AG04450 (cell line): ENCODE data around the gene AUTS2. TPM values are rescaled to one million over a fixed set of nuclear protein-coding genes. Genes with fewer than 3 reads are reported as not detected.

Experiments used
- CTCF ChIA-PET: fragments of 300-600, 350-600 bp; formaldehyde crosslinking; extraction: SDS; loops from one replicate; lab custom pipeline; 2022; ENCODE audit warnings: antibody characterized with exemption, inconsistent platforms; lab: Charles Lee
- POLR2A ChIA-PET: fragments of 350-600 bp; formaldehyde crosslinking; extraction: SDS; loops from one replicate; lab custom pipeline; 2021; ENCODE audit warnings: antibody characterized with exemption, inconsistent platforms; lab: Yijun Ruan, JAX
- DNase-seq: peaks from one replicate; pipeline ENCODE4 v3.0.0-alpha.2; 2011; ENCODE audit warnings: low read depth, low spot score
- H3K27ac ChIP-seq: one replicate; pipeline ENCODE4 v1.5.1; 2012; ENCODE audit warnings: low read depth, low read length, control low read depth
- H3K27me3 ChIP-seq: one replicate; pipeline ENCODE4 v1.6.0; 2012; ENCODE audit warnings: low read length; ENCODE audit not compliant: control insufficient read depth, insufficient read depth
- H3K4me3 ChIP-seq: 2 replicates; pipeline ENCODE4 v1.5.1; 2011; ENCODE audit warnings: mild to moderate bottlenecking, low read depth, low read length, control low read depth
- H3K9me3 ChIP-seq: 2 replicates; pipeline ENCODE4 v1.5.1; 2012; ENCODE audit warnings: low read length; ENCODE audit not compliant: control insufficient read depth, insufficient read depth
- polyA plus RNA-seq: library from polyadenylated mRNA; depleted of rRNA; stranded (reverse); fragments of >200 nt; gene quantifications from 2 replicates; pipeline ENCODE4 v1.2.3, GENCODE V29; 2011
- TF ChIP-seq, protein P1 (sequence below): IDR thresholded peaks from 2 replicates; pipeline ENCODE4 v1.5.1; 2011; ENCODE audit warnings: low read depth, low read length, control low read depth, inconsistent platforms

The AUTS2 gene
- polyA plus RNA-seq, 1 experiment, result 1.5 TPM

GRCh38 chr7:70608229-70608628, 1010.0 kb downstream of the AUTS2 start:
- Histone ChIP-seq H3K4me3 (no peak overlapping the region), H3K27ac (no peak overlapping the region), H3K9me3 (no peaks in the 10 kb centered on the region), H3K27me3 (peaks cover 5% of the 10 kb centered on the region)
- TF ChIP-seq, protein P1, sequence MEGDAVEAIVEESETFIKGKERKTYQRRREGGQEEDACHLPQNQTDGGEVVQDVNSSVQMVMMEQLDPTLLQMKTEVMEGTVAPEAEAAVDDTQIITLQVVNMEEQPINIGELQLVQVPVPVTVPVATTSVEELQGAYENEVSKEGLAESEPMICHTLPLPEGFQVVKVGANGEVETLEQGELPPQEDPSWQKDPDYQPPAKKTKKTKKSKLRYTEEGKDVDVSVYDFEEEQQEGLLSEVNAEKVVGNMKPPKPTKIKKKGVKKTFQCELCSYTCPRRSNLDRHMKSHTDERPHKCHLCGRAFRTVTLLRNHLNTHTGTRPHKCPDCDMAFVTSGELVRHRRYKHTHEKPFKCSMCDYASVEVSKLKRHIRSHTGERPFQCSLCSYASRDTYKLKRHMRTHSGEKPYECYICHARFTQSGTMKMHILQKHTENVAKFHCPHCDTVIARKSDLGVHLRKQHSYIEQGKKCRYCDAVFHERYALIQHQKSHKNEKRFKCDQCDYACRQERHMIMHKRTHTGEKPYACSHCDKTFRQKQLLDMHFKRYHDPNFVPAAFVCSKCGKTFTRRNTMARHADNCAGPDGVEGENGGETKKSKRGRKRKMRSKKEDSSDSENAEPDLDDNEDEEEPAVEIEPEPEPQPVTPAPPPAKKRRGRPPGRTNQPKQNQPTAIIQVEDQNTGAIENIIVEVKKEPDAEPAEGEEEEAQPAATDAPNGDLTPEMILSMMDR, result no peak
- ChIA-PET POLR2A (no interaction called here), CTCF (no interaction called here)
- no peak for DNase-seq

GRCh38 chr7:70612811-70613210, 1014.5 kb downstream of the AUTS2 start:
- H3K9me3 ChIP-seq, result no peaks in the 10 kb centered on the region
- POLR2A ChIA-PET, result no interaction called here
- H3K27me3 ChIP-seq, result peaks cover 3% of the 10 kb centered on the region
- no peak overlapping the region for H3K4me3 ChIP-seq
- CTCF ChIA-PET, result no interaction called here
- TF ChIP-seq, protein P1, result no peak
- no peak overlapping the region for H3K27ac ChIP-seq
- no peak for DNase-seq

DNA sequence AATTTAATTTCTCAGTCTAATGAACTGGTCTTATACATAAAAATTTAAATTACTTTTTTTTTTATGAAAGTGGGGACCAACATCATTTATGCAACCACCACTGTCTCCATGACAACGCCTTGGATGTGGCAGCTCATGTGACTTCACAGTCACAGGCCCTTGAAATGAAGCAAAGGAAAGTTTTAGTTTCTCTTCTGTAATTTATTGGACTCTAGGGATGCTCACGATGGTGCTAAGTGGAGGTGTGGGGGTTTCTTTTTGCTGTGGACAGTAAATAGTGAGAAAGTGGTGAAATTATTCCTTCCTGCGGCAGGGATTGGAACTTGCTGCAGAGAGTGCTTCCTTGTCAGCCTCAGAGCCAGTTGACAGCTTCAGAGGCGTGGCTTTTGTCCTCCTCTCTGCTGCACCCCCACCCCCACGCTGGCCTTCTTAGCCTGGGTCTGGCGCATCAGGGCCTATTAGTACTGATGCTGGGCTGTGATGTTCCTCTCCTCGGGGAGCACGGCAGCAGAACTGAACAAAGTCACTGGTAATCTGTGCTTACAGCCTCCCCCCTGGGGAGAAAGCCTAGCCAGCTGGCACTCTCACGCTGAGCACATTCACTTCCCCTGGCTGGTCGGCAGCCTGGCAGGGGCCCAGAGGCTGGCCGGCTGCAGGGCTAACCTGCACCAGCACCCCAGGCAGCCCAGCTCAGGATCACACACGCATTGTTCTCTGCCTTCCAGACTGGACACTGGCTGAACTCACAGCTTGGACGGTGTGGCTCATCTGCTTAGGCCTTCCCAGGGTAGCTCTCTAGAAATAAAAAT, 1016.2 kb downstream of the AUTS2 start:
- ChIA-PET CTCF (no interaction called here), POLR2A (no interaction called here)
- no peak overlapping the region for H3K4me3 ChIP-seq
- H3K27me3 ChIP-seq, result peaks cover 3% of the 10 kb centered on the region
- H3K9me3 ChIP-seq, result no peaks in the 10 kb centered on the region
- no peak overlapping the region for H3K27ac ChIP-seq
- DNase-seq, result no peak
- TF ChIP-seq, protein P1, result no peak

GRCh38 chr7:70615066-70615606, 1016.9 kb downstream of the AUTS2 start:
- ChIA-PET POLR2A (no interaction called here), CTCF (no interaction called here)
- Histone ChIP-seq H3K4me3 (no peak overlapping the region), H3K9me3 (no peaks in the 10 kb centered on the region), H3K27ac (no peak overlapping the region), H3K27me3 (peaks cover under 1% of the 10 kb centered on the region)
- TF ChIP-seq, protein P1, result no peak
- DNase-seq, result no peak

DNA sequence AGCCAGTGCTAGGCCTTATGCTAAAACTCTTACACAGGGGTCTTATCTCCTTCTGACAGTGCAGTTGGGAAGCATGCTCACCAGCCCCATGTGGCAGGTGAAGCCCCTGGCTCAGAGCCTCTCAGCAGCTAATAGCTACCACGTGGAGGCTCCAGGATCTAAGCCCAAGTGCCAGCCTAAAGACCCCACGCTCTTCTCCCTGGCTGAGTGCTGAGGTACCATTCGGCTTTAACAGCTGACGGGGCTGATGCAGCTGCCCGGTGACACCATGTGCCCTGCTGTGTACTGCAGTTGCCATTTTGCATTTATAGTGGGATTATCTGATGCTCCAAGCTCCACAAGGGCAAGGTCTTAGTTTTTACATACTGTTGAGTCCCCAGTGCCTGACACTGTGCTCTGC, 1017.9 kb downstream of the AUTS2 start:
- no peak overlapping the region for H3K4me3 ChIP-seq
- H3K27me3 ChIP-seq, result peaks cover 6% of the 10 kb centered on the region
- no peaks in the 10 kb centered on the region for H3K9me3 ChIP-seq
- TF ChIP-seq, protein P1, result no peak
- DNase-seq, result no peak
- H3K27ac ChIP-seq, result no peak overlapping the region
- CTCF ChIA-PET, result no interaction called here
- POLR2A ChIA-PET, result no interaction called here
